ENCODE measurements around the gene IFT80. TPM values are rescaled to one million over a fixed set of nuclear protein-coding genes. Genes with fewer than 3 reads are reported as not detected.

Gene IFT80
- total and polyA plus RNA-seq, 2 donors (not counting 3 experiments of a cell fraction or from before 2014, with no cell fraction given), result 7.3 to 22.5 TPM

- Histone ChIP-seq H3K4me1 (ENCODE audit: control insufficient read depth, extremely low read depth, insufficient read depth, low read length) (peaks cover 8% of the 10 kb centered on the region), H3K27ac (ENCODE audit: insufficient read depth, low read depth, low read length) (no peak overlapping the region), H2AFZ (ENCODE audit: low read depth, low read length) (no peak overlapping the region), H3K79me2 (ENCODE audit: control insufficient read depth, insufficient read depth, low read length) (peaks cover 75% of the 10 kb centered on the region), H3K4me2 (ENCODE audit: insufficient read depth, low read length) (no peak overlapping the region), H3K27me3 (ENCODE audit: control insufficient read depth in 2 of 2, insufficient read depth in 2 of 2, low read length in 2 of 2) (no peaks in the 10 kb centered on the region), H4K20me1 (replicated peaks; ENCODE audit: control insufficient read depth, extremely low read depth, insufficient read depth, low read length) (no peaks in the 10 kb centered on the region), H3K36me3 (ENCODE audit: control insufficient read depth in 2 of 2, extremely low read depth in 1 of 2, insufficient read depth in 2 of 2, low read length in 2 of 2) (peaks cover 0 to 42% of the 10 kb centered on the region in 2 experiments), H3K9me3 (replicated peaks; ENCODE audit: control insufficient read depth, insufficient read depth, low read length) (no peaks in the 10 kb centered on the region), H3K4me3 (replicated peaks in 1 of 3; ENCODE audit: insufficient read depth in 1 of 3, low read depth in 1 of 3, low read length in 3 of 3) (no peak overlapping the region), H3K9ac (replicated peaks; ENCODE audit: extremely low read depth, insufficient read depth, low read length) (no peak overlapping the region), H3K9me1 (replicated peaks; ENCODE audit: control insufficient read depth, extremely low read depth, insufficient read depth, low read length) (no peaks in the 10 kb centered on the region)
- POLR2A ChIA-PET, result no interaction called here
- dilution Hi-C loops (cut with MboI; ENCODE audit: extremely low pct_ligation_motif_present, low sequenced_read_pairs), result no loop called here
- TF ChIP-seq CTCF (IDR thresholded peaks at IDR 0.05; ENCODE audit: extremely low read depth in 1 of 2, insufficient read depth in 1 of 2, low read depth in 1 of 2, low read length in 2 of 2) (peak; percentile 64 to 71), MAX (IDR thresholded peaks at IDR 0.05; ENCODE audit: insufficient read depth, insufficient read length) (no peak), JUN (IDR thresholded peaks at IDR 0.05; ENCODE audit: borderline replicate concordance, insufficient read depth, insufficient read length, low read depth) (no peak), POLR2A (IDR thresholded peaks at IDR 0.05; ENCODE audit: low read depth, low read length) (no peak), POLR2AphosphoS5 (IDR thresholded peaks at IDR 0.05; ENCODE audit: insufficient read depth, low read depth, low read length) (no peak)
- peak; percentile 86 for DNase-seq (ENCODE audit: low read depth, low spot score)
- CTCF ChIA-PET, result interaction anchor here (0.6 to 4.7 kb wide), 14 partner anchors 8 to 585 kb away, joined by 3 to 81 read pairs (median 5); partner anchors contain the start of genes IL12A and SMC4
- intact Hi-C loops (cut with micrococcal nuclease), result loop anchor here (1.0 to 5.0 kb wide), 6 partner anchors 73 to 531 kb away; partner anchors contain the start of gene C3orf80
- FAIRE-seq, result peak; percentile 52
- no TSS peak for BruUV-seq (replicated peaks)
Observed at GRCh38 chr3:160413613-160414248, 14.7 kb upstream of the IFT80 start.

All from endothelial cell of umbilical vein (primary cell).